ENCODE measurements around the gene SMAD7.

DNA sequence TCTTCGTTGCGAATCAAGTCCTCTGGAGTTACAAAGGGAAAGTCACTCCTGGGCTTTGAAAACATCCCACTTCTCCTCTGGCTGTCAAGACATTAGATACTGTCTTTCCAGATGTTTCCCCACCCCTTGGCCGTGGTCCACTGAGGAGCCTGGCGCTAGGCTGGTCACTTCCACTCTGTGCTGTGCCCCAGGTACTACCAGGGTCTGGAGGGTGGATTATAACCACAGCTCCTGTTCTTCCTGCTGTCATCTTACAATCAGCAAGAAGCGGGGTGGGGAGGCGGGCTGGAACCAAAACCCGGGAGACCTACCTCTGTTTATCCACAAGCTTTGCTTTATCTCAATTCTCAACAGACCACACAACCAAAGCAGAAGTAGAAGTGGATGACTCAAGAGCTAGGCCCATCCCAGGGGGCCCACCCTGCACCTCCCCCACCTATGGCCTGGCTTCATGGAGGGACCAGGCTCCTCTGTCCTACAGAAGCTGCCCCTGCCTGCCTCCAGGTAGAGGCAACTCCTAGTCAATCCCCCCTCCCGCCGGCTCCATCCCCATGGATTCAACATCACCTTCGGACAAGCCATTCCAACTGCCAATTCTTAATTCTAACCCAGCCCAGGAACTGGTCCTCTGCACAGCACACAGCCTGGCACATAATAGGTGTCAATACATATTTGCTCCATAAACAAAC is 17.8 kb downstream of the SMAD7 start:
- TF ChIP-seq, protein P1, sequence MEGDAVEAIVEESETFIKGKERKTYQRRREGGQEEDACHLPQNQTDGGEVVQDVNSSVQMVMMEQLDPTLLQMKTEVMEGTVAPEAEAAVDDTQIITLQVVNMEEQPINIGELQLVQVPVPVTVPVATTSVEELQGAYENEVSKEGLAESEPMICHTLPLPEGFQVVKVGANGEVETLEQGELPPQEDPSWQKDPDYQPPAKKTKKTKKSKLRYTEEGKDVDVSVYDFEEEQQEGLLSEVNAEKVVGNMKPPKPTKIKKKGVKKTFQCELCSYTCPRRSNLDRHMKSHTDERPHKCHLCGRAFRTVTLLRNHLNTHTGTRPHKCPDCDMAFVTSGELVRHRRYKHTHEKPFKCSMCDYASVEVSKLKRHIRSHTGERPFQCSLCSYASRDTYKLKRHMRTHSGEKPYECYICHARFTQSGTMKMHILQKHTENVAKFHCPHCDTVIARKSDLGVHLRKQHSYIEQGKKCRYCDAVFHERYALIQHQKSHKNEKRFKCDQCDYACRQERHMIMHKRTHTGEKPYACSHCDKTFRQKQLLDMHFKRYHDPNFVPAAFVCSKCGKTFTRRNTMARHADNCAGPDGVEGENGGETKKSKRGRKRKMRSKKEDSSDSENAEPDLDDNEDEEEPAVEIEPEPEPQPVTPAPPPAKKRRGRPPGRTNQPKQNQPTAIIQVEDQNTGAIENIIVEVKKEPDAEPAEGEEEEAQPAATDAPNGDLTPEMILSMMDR (IDR thresholded peaks at IDR 0.05) = no peak
- TF ChIP-seq POLR2A (IDR thresholded peaks at IDR 0.05; ENCODE audit: low read depth) = no peak

All from esophagus muscularis mucosa (tissue), 3 donors.